GM23338 (cell line): ENCODE results near the gene PPP6R3. TPM values are rescaled to one million over a fixed set of nuclear protein-coding genes. Genes with fewer than 3 reads are reported as not detected.

Experiments
- CTCF ChIP-seq, 2 experiments: fragments of 200-600 bp in 1 of 2; sonication (generic) in 1 of 2; conservative IDR thresholded peaks; 2 replicates each; pipeline versions ENCODE4 v1.5.1 to v1.6.1; 2016 to 2017; ENCODE audit warnings: antibody characterized with exemption in 2 of 2, low read depth in 2 of 2, mild to moderate bottlenecking in 2 of 2, moderate library complexity in 1 of 2
- EZH2phosphoT487 ChIP-seq: fragments of 200-600 bp; sonication (generic); IDR thresholded peaks from one replicate; pipeline ENCODE4 v1.8.1; 2018; ENCODE audit warnings: antibody characterized with exemption; ENCODE audit not compliant: unreplicated experiment
- STAT1 ChIP-seq: IDR thresholded peaks from one replicate; pipeline ENCODE4 v1.6.1; 2016; ENCODE audit warnings: antibody characterized with exemption; ENCODE audit not compliant: unreplicated experiment
- ZNF114 ChIP-seq: fragments of 250-450 bp; sonication (Bioruptor Pico); IDR thresholded peaks from 2 replicates; pipeline ENCODE4 v1.5.0; 2020; ENCODE audit warnings: mild to moderate bottlenecking, moderate library complexity
- polyA plus RNA-seq: library from polyadenylated mRNA; unstranded; fragments of >200 nt; fragmentation: Nextera tagmentation; extraction: Ambion mirVana; gene quantifications from 2 replicates; pipeline ENCODE4 v1.2.1, GENCODE V29; 2016
- total RNA-seq: library from RNA; depleted of rRNA; stranded (reverse); fragments of >200 nt; shearing (Covaris generic); gene quantifications from 2 replicates; pipeline ENCODE4 v1.2.3, GENCODE V29; 2014
- TF ChIP-seq, protein P1 (sequence below): fragments of 250-450 bp; sonication (Bioruptor Pico); IDR thresholded peaks from 2 replicates; pipeline ENCODE4 v1.5.0; 2020; ENCODE audit warnings: mild to moderate bottlenecking, moderate library complexity
- TF ChIP-seq, protein P2 (sequence below): IDR thresholded peaks from one replicate; pipeline ENCODE4 v1.6.1; 2018; ENCODE audit warnings: antibody characterized with exemption; ENCODE audit not compliant: unreplicated experiment

The PPP6R3 gene
- total and polyA plus RNA-seq, 2 experiments from 2014 or later: 170 to 268 TPM

GRCh38 chr11:68437927-68438657 is 22.5 kb upstream of the PPP6R3 start (continued):
- TF ChIP-seq, protein P1, sequence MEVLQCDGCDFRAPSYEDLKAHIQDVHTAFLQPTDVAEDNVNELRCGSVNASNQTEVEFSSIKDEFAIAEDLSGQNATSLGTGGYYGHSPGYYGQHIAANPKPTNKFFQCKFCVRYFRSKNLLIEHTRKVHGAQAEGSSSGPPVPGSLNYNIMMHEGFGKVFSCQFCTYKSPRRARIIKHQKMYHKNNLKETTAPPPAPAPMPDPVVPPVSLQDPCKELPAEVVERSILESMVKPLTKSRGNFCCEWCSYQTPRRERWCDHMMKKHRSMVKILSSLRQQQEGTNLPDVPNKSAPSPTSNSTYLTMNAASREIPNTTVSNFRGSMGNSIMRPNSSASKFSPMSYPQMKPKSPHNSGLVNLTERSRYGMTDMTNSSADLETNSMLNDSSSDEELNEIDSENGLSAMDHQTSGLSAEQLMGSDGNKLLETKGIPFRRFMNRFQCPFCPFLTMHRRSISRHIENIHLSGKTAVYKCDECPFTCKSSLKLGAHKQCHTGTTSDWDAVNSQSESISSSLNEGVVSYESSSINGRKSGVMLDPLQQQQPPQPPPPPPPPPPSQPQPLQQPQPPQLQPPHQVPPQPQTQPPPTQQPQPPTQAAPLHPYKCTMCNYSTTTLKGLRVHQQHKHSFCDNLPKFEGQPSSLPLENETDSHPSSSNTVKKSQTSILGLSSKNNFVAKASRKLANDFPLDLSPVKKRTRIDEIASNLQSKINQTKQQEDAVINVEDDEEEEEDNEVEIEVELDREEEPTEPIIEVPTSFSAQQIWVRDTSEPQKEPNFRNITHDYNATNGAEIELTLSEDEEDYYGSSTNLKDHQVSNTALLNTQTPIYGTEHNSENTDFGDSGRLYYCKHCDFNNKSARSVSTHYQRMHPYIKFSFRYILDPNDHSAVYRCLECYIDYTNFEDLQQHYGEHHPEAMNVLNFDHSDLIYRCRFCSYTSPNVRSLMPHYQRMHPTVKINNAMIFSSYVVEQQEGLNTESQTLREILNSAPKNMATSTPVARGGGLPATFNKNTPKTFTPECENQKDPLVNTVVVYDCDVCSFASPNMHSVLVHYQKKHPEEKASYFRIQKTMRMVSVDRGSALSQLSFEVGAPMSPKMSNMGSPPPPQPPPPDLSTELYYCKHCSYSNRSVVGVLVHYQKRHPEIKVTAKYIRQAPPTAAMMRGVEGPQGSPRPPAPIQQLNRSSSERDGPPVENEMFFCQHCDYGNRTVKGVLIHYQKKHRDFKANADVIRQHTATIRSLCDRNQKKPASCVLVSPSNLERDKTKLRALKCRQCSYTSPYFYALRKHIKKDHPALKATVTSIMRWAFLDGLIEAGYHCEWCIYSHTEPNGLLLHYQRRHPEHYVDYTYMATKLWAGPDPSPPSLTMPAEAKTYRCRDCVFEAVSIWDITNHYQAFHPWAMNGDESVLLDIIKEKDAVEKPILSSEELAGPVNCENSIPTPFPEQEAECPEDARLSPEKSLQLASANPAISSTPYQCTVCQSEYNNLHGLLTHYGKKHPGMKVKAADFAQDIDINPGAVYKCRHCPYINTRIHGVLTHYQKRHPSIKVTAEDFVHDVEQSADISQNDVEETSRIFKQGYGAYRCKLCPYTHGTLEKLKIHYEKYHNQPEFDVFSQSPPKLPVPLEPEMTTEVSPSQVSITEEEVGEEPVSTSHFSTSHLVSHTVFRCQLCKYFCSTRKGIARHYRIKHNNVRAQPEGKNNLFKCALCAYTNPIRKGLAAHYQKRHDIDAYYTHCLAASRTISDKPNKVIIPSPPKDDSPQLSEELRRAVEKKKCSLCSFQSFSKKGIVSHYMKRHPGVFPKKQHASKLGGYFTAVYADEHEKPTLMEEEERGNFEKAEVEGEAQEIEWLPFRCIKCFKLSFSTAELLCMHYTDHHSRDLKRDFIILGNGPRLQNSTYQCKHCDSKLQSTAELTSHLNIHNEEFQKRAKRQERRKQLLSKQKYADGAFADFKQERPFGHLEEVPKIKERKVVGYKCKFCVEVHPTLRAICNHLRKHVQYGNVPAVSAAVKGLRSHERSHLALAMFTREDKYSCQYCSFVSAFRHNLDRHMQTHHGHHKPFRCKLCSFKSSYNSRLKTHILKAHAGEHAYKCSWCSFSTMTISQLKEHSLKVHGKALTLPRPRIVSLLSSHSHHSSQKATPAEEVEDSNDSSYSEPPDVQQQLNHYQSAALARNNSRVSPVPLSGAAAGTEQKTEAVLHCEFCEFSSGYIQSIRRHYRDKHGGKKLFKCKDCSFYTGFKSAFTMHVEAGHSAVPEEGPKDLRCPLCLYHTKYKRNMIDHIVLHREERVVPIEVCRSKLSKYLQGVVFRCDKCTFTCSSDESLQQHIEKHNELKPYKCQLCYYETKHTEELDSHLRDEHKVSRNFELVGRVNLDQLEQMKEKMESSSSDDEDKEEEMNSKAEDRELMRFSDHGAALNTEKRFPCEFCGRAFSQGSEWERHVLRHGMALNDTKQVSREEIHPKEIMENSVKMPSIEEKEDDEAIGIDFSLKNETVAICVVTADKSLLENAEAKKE: no peak
- TF ChIP-seq, protein P2, sequence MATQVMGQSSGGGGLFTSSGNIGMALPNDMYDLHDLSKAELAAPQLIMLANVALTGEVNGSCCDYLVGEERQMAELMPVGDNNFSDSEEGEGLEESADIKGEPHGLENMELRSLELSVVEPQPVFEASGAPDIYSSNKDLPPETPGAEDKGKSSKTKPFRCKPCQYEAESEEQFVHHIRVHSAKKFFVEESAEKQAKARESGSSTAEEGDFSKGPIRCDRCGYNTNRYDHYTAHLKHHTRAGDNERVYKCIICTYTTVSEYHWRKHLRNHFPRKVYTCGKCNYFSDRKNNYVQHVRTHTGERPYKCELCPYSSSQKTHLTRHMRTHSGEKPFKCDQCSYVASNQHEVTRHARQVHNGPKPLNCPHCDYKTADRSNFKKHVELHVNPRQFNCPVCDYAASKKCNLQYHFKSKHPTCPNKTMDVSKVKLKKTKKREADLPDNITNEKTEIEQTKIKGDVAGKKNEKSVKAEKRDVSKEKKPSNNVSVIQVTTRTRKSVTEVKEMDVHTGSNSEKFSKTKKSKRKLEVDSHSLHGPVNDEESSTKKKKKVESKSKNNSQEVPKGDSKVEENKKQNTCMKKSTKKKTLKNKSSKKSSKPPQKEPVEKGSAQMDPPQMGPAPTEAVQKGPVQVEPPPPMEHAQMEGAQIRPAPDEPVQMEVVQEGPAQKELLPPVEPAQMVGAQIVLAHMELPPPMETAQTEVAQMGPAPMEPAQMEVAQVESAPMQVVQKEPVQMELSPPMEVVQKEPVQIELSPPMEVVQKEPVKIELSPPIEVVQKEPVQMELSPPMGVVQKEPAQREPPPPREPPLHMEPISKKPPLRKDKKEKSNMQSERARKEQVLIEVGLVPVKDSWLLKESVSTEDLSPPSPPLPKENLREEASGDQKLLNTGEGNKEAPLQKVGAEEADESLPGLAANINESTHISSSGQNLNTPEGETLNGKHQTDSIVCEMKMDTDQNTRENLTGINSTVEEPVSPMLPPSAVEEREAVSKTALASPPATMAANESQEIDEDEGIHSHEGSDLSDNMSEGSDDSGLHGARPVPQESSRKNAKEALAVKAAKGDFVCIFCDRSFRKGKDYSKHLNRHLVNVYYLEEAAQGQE: no peak
- TF ChIP-seq STAT1 (no peak), ZNF114 (no peak), CTCF (conservative IDR thresholded peaks at IDR 0.05; ENCODE audit: low read depth in 2 of 2) (no peak), EZH2phosphoT487 (no peak)
